GM12864 (cell line): ENCODE data around the gene C1orf21.

Experiments used
- DNase-seq: peaks from one replicate; pipeline ENCODE4 v3.0.0-alpha.2; 2011; ENCODE audit warnings: low read depth
- H3K4me3 ChIP-seq: 2 replicates; pipeline ENCODE4 v1.5.1; 2011; ENCODE audit warnings: mild to moderate bottlenecking, low read depth, low read length, control low read depth
- TF ChIP-seq, protein P1 (sequence below): IDR thresholded peaks from 2 replicates; pipeline ENCODE4 v1.5.1; 2011; ENCODE audit warnings: low read depth, mild to moderate bottlenecking, moderate library complexity, low read length, control low read depth, inconsistent platforms; ENCODE audit errors: missing control alignments

C1orf21 gene

DNA sequence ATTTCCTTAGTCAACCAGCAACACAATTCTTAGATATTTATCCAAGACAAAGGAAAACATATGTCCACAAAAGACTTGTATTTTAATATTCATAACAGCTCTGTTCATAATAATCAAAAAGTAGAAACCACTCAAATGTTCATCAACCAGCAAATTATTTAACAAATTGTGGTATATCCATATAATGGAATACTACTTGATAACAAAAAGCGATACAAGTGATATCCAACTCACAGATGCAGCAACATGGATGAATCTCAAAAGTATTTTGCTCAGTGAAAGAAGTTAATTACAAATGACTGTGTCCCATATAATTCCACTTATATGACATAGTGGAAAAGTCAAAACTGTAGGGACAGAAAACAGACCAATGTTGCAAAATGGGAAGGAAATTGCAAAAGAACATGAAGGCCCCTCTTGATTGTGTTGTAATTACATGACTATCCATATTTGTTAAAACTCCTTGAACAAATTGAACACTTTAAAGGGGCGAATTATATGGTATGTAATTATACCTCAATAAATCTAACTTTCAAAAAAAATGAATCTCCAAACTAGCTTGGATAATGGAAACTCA, 250.9 kb downstream of the C1orf21 start:
- DNase-seq: no peak
- no peak overlapping the region for H3K4me3 ChIP-seq
- TF ChIP-seq, protein P1, sequence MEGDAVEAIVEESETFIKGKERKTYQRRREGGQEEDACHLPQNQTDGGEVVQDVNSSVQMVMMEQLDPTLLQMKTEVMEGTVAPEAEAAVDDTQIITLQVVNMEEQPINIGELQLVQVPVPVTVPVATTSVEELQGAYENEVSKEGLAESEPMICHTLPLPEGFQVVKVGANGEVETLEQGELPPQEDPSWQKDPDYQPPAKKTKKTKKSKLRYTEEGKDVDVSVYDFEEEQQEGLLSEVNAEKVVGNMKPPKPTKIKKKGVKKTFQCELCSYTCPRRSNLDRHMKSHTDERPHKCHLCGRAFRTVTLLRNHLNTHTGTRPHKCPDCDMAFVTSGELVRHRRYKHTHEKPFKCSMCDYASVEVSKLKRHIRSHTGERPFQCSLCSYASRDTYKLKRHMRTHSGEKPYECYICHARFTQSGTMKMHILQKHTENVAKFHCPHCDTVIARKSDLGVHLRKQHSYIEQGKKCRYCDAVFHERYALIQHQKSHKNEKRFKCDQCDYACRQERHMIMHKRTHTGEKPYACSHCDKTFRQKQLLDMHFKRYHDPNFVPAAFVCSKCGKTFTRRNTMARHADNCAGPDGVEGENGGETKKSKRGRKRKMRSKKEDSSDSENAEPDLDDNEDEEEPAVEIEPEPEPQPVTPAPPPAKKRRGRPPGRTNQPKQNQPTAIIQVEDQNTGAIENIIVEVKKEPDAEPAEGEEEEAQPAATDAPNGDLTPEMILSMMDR: no peak

DNA sequence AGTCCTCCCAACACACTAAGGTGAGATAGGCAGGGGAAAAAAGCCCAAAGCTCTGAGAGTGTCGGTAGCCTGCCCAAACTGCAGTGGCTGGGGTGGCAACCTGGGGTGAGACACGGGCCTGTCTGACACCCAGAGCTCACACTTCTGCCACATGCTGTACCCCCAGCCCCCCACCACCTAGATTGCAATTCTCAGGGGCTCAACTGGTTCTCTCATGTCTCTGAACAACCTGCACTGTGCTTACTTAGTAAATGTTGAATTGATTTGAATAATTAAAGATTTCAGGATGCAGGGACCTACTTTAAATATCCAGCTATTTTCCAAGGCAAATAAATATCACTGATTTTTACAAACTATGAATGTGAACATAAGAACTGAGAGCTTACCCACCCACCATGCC, 252.4 kb downstream of the C1orf21 start:
- no peak overlapping the region for H3K4me3 ChIP-seq
- DNase-seq: no peak
- TF ChIP-seq, protein P1: no peak

DNA sequence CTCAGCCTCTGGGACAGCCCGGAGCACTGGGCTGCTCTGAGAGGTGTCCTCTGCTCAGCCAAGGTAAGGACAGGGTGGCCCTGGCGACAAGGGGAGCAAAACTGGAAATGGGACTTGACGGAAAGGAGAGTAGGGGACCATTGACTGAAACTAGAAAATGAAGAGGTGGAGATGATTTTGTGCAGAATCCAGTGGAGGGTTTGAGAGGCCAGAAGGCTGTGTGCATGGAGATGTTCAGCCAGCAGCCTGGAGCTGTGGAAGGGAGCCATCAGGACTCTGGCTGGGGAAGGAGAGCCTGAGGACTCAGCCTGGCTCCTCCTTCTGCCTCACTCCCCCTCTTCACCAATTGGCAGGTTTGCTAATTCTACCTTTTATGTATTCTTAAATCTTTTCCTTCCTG, 253.7 kb downstream of the C1orf21 start:
- no peak for DNase-seq
- no peak overlapping the region for H3K4me3 ChIP-seq
- TF ChIP-seq, protein P1: no peak

DNA sequence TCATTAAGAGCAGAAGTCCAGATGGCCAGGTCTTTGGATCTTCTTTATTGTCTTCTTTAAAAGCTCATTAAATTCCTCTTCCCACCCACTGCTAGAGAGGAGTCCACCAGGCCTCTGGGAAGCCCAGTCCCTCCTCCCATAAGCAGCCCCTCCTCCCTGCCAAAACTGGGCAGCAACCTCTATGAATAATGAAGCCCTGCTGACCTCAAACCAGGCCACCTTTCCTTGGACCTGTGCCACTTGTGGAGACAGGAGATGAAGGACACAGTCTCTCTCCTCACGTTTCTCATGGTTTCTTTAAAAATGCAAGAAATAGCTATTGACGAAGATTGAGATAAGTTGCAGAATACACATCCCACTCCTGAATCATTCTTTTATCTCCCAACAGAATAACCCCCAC, 255.1 kb downstream of the C1orf21 start:
- TF ChIP-seq, protein P1: no peak
- no peak overlapping the region for H3K4me3 ChIP-seq
- DNase-seq: no peak

DNA sequence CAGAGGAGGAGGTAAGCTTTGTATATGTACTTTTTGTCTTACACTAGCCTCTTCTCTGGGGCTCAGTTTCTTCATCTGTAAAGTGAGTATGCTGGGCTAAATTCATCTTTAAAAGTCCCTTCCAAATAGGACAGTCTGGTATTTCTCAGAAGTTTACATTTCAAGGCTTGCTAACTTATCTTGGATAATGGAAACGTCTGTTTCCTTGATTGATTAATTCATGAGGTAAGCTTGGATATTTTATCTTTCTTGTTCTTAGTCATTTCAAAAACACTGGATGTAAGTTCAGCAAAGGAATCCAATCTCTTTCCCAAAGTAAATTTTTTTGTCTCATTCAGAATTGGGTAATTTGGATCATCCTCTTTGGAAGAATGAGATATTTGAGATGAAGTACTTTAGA, 256.8 kb downstream of the C1orf21 start:
- H3K4me3 ChIP-seq: no peak overlapping the region
- DNase-seq: no peak
- TF ChIP-seq, protein P1: no peak

DNA sequence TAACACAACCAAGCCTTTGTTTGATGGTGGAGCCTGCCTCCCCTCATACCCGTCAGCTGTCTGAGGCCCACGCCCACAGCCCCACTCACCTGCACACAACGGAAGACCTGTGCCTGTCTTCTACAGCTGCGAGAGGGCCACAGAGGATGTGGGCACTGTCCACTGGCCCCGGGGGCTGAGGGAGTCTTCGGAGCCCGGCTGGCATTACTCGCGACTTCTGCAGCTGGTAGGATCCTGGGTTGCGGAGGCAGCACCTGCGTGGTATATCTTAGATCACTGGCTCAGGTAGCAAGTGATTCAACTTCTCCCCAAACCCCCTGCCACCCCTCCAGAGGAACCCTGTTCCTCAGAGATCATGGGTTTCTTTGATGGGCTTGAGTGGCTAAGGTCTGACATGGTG, 257.9 kb downstream of the C1orf21 start:
- H3K4me3 ChIP-seq: no peak overlapping the region
- TF ChIP-seq, protein P1: no peak
- DNase-seq: no peak

DNA sequence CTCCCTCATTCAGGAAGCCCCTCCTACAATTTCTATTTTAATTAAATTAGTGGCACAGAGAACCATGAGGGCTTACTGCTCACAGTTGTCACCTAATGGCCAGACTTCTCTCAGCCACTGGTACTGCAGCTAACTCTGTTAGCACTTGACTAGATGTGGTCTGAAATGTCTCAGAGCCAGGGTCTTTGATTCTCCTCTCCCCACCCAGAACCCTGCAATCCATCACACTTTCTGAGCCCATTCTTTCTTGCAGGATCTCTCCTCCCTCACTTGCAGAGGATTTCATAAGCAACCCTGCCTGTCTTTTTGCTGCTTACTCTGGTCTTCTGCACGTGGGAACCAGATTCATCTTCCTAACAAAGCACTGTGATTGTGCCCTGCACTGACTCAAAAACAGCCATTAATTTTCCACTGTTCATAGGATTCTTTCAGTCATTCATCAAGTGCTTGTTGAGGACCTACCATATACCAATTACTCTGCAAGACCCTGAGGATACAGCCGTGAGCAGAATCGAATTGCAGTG, 259.4 kb downstream of the C1orf21 start:
- TF ChIP-seq, protein P1: no peak
- DNase-seq: no peak
- H3K4me3 ChIP-seq: no peak overlapping the region
